ENCODE results near the gene SORCS2.

SORCS2 gene

DNA sequence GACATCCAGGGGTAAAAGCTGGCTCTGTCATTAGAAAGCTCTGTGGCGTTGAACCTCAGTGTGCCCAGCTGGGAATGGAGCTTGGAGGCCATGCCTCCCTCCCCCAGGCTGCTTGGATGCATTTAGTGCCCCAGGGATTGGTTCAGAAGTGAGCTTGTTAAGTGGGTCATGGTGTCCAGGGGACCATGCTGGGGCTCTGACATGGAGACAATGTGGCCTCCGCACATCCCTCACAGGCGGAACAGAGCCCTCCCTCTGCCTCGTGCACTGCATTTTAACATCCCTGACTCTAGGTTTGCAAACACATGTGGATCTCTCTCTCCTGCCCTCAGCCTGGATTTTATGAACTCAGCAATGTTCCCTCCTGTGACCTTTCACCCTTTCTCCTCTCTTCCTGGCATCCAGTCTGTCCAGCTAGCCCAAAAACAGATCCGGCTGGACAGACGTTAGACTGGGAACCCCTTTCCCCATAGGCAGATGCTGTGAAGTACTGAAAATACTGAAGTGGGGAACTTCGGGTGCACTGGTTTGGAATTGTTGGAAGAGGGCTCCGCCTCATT, 81.5 kb downstream of the SORCS2 start:
- Histone ChIP-seq H4K20me1 (ENCODE audit: insufficient read depth, low read length) (no peaks in the 10 kb centered on the region), H3K9me3 (ENCODE audit: low read length) (no peaks in the 10 kb centered on the region)

DNA sequence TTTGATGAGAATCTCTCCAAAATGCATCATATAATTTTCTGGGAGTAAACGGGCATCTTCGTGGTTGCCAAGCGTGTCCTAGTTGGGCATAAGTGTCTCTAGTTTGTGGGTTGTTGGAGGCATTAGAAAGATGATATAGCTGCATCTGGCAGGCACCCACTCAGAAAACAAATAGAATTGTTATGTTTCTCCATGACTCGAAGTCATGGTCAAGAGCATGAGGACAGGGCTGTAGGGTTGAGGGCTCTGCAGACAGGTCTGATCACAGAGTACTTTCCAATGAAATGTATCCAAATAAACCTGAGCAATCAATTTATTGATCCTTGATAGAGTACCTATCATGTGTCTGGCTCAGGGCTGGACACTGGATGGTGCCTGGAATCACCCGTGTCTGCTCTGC, 82.7 kb downstream of the SORCS2 start:
- H3K27me3 ChIP-seq (ENCODE audit: insufficient read depth, low read length): no peaks in the 10 kb centered on the region
- no peak overlapping the region for H3K4me2 ChIP-seq (ENCODE audit: low read length)
- no peak overlapping the region for H3K27ac ChIP-seq (ENCODE audit: low read depth, low read length, poor library complexity, severe bottlenecking)
- H3K9ac ChIP-seq (ENCODE audit: low read length): no peak overlapping the region
- H3K9me2 ChIP-seq (ENCODE audit: low read depth, low read length): no peaks in the 10 kb centered on the region
- H3K36me3 ChIP-seq (ENCODE audit: insufficient read depth, low read length): no peaks in the 10 kb centered on the region
- no peaks in the 10 kb centered on the region for H3K9me3 ChIP-seq (ENCODE audit: low read length)
- H3F3A ChIP-seq (ENCODE audit: insufficient read depth, low read length): no peaks in the 10 kb centered on the region
- TF ChIP-seq, protein P1, sequence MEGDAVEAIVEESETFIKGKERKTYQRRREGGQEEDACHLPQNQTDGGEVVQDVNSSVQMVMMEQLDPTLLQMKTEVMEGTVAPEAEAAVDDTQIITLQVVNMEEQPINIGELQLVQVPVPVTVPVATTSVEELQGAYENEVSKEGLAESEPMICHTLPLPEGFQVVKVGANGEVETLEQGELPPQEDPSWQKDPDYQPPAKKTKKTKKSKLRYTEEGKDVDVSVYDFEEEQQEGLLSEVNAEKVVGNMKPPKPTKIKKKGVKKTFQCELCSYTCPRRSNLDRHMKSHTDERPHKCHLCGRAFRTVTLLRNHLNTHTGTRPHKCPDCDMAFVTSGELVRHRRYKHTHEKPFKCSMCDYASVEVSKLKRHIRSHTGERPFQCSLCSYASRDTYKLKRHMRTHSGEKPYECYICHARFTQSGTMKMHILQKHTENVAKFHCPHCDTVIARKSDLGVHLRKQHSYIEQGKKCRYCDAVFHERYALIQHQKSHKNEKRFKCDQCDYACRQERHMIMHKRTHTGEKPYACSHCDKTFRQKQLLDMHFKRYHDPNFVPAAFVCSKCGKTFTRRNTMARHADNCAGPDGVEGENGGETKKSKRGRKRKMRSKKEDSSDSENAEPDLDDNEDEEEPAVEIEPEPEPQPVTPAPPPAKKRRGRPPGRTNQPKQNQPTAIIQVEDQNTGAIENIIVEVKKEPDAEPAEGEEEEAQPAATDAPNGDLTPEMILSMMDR (IDR thresholded peaks at IDR 0.05; ENCODE audit: low read length): no peak
- TF ChIP-seq EZH2 (IDR thresholded peaks at IDR 0.05; ENCODE audit: borderline replicate concordance, low read length): no peak
- no peak overlapping the region for H3K4me3 ChIP-seq (ENCODE audit: low read depth, low read length, poor library complexity, severe bottlenecking)
- H3K4me1 ChIP-seq (ENCODE audit: insufficient read depth, low read length, severe bottlenecking): no peaks in the 10 kb centered on the region
- H4K20me1 ChIP-seq (ENCODE audit: insufficient read depth, low read length): no peaks in the 10 kb centered on the region
- H2AFZ ChIP-seq (ENCODE audit: low read length): no peak overlapping the region
- H3K79me2 ChIP-seq (ENCODE audit: insufficient read depth, low read length): no peaks in the 10 kb centered on the region

More for the DNA sequence above, 81.5 kb downstream of the SORCS2 start:
- H3K79me2 ChIP-seq (ENCODE audit: insufficient read depth, low read length): no peaks in the 10 kb centered on the region
- H3K4me3 ChIP-seq (ENCODE audit: low read depth, low read length, poor library complexity, severe bottlenecking): no peak overlapping the region
- H3K36me3 ChIP-seq (ENCODE audit: insufficient read depth, low read length): no peaks in the 10 kb centered on the region
- no peak overlapping the region for H3K27ac ChIP-seq (ENCODE audit: low read depth, low read length, poor library complexity, severe bottlenecking)
- H3F3A ChIP-seq (ENCODE audit: insufficient read depth, low read length): no peaks in the 10 kb centered on the region
- no peaks in the 10 kb centered on the region for H3K27me3 ChIP-seq (ENCODE audit: insufficient read depth, low read length)
- TF ChIP-seq EZH2 (IDR thresholded peaks at IDR 0.05; ENCODE audit: borderline replicate concordance, low read length): no peak
- TF ChIP-seq, protein P1 (IDR thresholded peaks at IDR 0.05; ENCODE audit: low read length): no peak
- no peaks in the 10 kb centered on the region for H3K9me2 ChIP-seq (ENCODE audit: low read depth, low read length)
- no peaks in the 10 kb centered on the region for H3K4me1 ChIP-seq (ENCODE audit: insufficient read depth, low read length, severe bottlenecking)
- H3K4me2 ChIP-seq (ENCODE audit: low read length): no peak overlapping the region
- no peak overlapping the region for H2AFZ ChIP-seq (ENCODE audit: low read length)
- H3K9ac ChIP-seq (ENCODE audit: low read length): no peak overlapping the region

DNA sequence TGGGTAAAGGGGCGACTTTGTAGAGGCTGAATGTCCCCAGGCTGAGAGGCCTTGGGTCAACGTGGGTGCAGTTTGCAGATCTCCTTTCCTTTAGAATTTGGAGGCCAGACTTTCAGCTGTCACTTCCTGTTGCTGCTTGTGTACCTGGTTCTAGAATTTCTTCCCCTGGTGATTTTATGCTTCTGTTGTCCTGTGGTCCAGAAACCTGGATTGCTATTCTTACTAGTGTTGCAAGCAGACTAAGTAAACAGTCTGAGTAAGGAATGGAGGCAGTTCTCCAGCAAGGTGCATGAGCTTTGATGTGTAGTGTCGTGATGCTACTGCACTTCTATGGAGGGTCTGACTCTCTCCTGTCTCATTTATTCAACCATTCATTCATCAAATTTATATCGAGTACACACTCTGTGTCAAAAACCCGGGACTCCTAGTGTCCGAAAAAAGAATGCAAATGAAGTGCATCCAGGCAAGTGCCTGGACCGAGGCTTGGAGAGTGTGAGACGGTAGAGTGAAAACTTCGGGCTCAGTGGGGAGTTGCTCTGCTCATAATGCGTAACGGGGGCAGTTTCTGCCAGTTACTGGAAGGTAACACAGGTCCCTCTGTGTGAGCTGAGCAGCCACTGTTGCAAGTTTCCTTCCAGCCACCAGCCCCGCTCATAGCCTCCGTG, 83.3 kb downstream of the SORCS2 start:
- Histone ChIP-seq H3K27ac (ENCODE audit: low read depth, low read length, poor library complexity, severe bottlenecking) (no peak overlapping the region), H3K4me2 (ENCODE audit: low read length) (no peak overlapping the region), H2AFZ (ENCODE audit: low read length) (no peak overlapping the region), H3K9me3 (ENCODE audit: low read length) (no peaks in the 10 kb centered on the region), H3K9ac (ENCODE audit: low read length) (no peak overlapping the region), H3K4me3 (ENCODE audit: low read depth, low read length, poor library complexity, severe bottlenecking) (no peak overlapping the region), H3K27me3 (ENCODE audit: insufficient read depth, low read length) (no peaks in the 10 kb centered on the region), H3K79me2 (ENCODE audit: insufficient read depth, low read length) (no peaks in the 10 kb centered on the region), H3K36me3 (ENCODE audit: insufficient read depth, low read length) (no peaks in the 10 kb centered on the region), H4K20me1 (ENCODE audit: insufficient read depth, low read length) (no peaks in the 10 kb centered on the region), H3K9me2 (ENCODE audit: low read depth, low read length) (no peaks in the 10 kb centered on the region), H3K4me1 (ENCODE audit: insufficient read depth, low read length, severe bottlenecking) (no peaks in the 10 kb centered on the region), H3F3A (ENCODE audit: insufficient read depth, low read length) (no peaks in the 10 kb centered on the region)
- no peak for TF ChIP-seq EZH2 (IDR thresholded peaks at IDR 0.05; ENCODE audit: borderline replicate concordance, low read length)
- TF ChIP-seq, protein P1 (IDR thresholded peaks at IDR 0.05; ENCODE audit: low read length): no peak

All from OCI-LY1 (cell line).